GM12878 (cell line): ENCODE data around the gene EHD2. TPM values are rescaled to one million over a fixed set of nuclear protein-coding genes. Genes with fewer than 3 reads are reported as not detected.

Experiments
- ATAC-seq: fragments of 200-7000 bp; cut with Tn5 transposase; 3 replicates; pipeline ENCODE4 v1.9.1; 2020; ENCODE audit warnings: mild to moderate bottlenecking, moderate library complexity
- BruUV-seq: library from RNA; stranded (reverse); fragments of 400-500 nt; replicated peaks from 2 replicates; lab custom pipeline; 2021; lab: Mats Ljungman, UMichigan
- CTCF ChIA-PET: fragments of 300-600 bp; sonication (Branson Sonifier 250); formaldehyde crosslinking; extraction: SDS; loops from one replicate; lab custom pipeline; 2021; ENCODE audit warnings: inconsistent platforms; lab: Yijun Ruan, JAX
- POLR2A ChIA-PET: fragments of 350-600 bp; formaldehyde crosslinking; extraction: SDS; loops from one replicate; lab custom pipeline; 2021; ENCODE audit warnings: inconsistent platforms; lab: Charles Lee
- RAD21 ChIA-PET: fragments of 300-600 bp; sonication (Branson Sonifier 250); formaldehyde crosslinking; loops from one replicate; lab custom pipeline; 2023; ENCODE audit warnings: antibody characterized with exemption; ENCODE audit not compliant: unreplicated experiment; lab: Charles Lee
- SMC1A ChIA-PET: fragments of 300-600 bp; sonication (Branson Sonifier 250); formaldehyde crosslinking; loops from one replicate; lab custom pipeline; 2023; ENCODE audit not compliant: unreplicated experiment, uncharacterized antibody; lab: Charles Lee
- DNase-seq: peaks from one replicate; pipeline ENCODE4 v3.0.0-alpha.2; 2011; ENCODE audit warnings: low read depth, low spot score
- FAIRE-seq: peaks from 3 replicates; lab custom pipeline; 2011; peaks lifted over from hg19 to GRCh38; lab: Jason Lieb, UNC
- H2AFZ ChIP-seq: 2 replicates; pipeline ENCODE4 v1.6.0; 2011; ENCODE audit warnings: low read depth, low read length, control low read depth; ENCODE audit not compliant: control insufficient read depth
- H3K27ac ChIP-seq: 2 replicates; pipeline ENCODE4 v1.5.1; 2011; ENCODE audit warnings: control low read depth; ENCODE audit not compliant: control insufficient read depth, insufficient read depth
- H3K27me3 ChIP-seq, 2 experiments: replicated peaks in 1 of 2; 2 replicates each; pipeline versions ENCODE4 v1.6.0 to v1.6.1; 2011; ENCODE audit warnings: low read length in 1 of 2; ENCODE audit not compliant: control insufficient read depth in 2 of 2, insufficient read depth in 2 of 2
- H3K36me3 ChIP-seq, 2 experiments: 2 replicates each; pipeline ENCODE4 v1.5.1; 2011; ENCODE audit warnings: low read length in 1 of 2; ENCODE audit not compliant: control insufficient read depth in 2 of 2, insufficient read depth in 2 of 2
- H3K4me1 ChIP-seq: 2 replicates; pipeline ENCODE4 v1.6.1; 2011; ENCODE audit warnings: mild to moderate bottlenecking, low read length, moderate library complexity, mixed read lengths; ENCODE audit not compliant: control insufficient read depth, insufficient read depth
- H3K4me2 ChIP-seq: 2 replicates; pipeline ENCODE4 v1.6.0; 2011; ENCODE audit warnings: control low read depth; ENCODE audit not compliant: control insufficient read depth, insufficient read depth
- H3K4me3 ChIP-seq: fragments of 200-600 bp; sonication (generic); 2 replicates; pipeline ENCODE4 v1.5.1; 2016
- H3K79me2 ChIP-seq: 2 replicates; pipeline ENCODE4 v1.6.0; 2011; ENCODE audit warnings: low read length; ENCODE audit not compliant: control insufficient read depth, insufficient read depth
- H3K9ac ChIP-seq: 2 replicates; pipeline ENCODE4 v1.8.0; 2011; ENCODE audit warnings: low read length, control low read depth, mixed read lengths; ENCODE audit not compliant: control insufficient read depth, insufficient read depth
- H3K9me3 ChIP-seq: replicated peaks from 3 replicates; pipeline ENCODE4 v1.5.1; 2011; ENCODE audit warnings: mild to moderate bottlenecking, low read length; ENCODE audit not compliant: control insufficient read depth, insufficient read depth
- H4K20me1 ChIP-seq: 2 replicates; pipeline ENCODE4 v1.6.0; 2011; ENCODE audit not compliant: control insufficient read depth, insufficient read depth
- MEF2B ChIP-seq: fragments of 450-650 bp; IDR thresholded peaks from 2 replicates; pipeline ENCODE4 v1.6.1; 2018; ENCODE audit warnings: mild to moderate bottlenecking, moderate library complexity; ENCODE audit not compliant: partially characterized antibody, poor library complexity, severe bottlenecking
- POLR2A ChIP-seq: IDR thresholded peaks from 2 replicates; pipeline ENCODE4 v1.6.1; 2011; ENCODE audit warnings: low read depth, mild to moderate bottlenecking, low read length
- WGBS: methylation state at CpG from one replicate; pipeline ENCODE4 v1.1.6; 2016; ENCODE audit warnings: low lambda C conversion rate; ENCODE audit not compliant: insufficient replicate concordance, insufficient coverage; ENCODE audit errors: missing lambda C conversion rate; 5-methylcytosine and 5-hydroxymethylcytosine counted together
- in situ Hi-C: fragments of 300-500 bp; cut with MboI; formaldehyde crosslinking; loops from 9 replicates; pipeline ENCODE4 v1.14.3; 2018; ENCODE audit warnings: mixed read lengths
- intact Hi-C: fragments of 100-400 bp; cut with micrococcal nuclease; formaldehyde crosslinking; loops from one replicate; pipeline ENCODE4 v1.14.2; 2022; ENCODE audit not compliant: unreplicated experiment
- polyA plus RNA-seq, 11 experiments: library from polyadenylated mRNA; depleted of rRNA in 4 of 11; unstranded in 6 of 11; stranded (reverse) in 5 of 11; fragments of >200 nt; fragmentation: Nextera tagmentation in 4 of 11; fragmentation: Illumina TruSeq in 1 of 11; extraction: Ambion mirVana in 4 of 11; extraction: Trizol in 1 of 11; gene quantifications; 1 replicate in 1 of 11; 2 replicates in 10 of 11; pipeline versions ENCODE4 v1.2.1 to v1.2.3, GENCODE V29; 2011 to 2016; ENCODE audit warnings: inconsistent platforms in 2 of 11, missing spikeins in 2 of 11, low read depth in 1 of 11
- total RNA-seq, 4 experiments: library from RNA; depleted of rRNA in 3 of 4; stranded (reverse); fragments of >200 nt in 3 of 4; fragmentation: Illumina TruSeq in 1 of 4; extraction: Trizol in 1 of 4; gene quantifications; 2 replicates each; pipeline versions ENCODE4 v1.2.1 to v1.2.3, GENCODE V29; 2013 to 2021
- TF ChIP-seq, protein P1 (sequence below): fragments of 450-650 bp; IDR thresholded peaks from 2 replicates; pipeline ENCODE4 v1.6.1; 2017; ENCODE audit warnings: antibody characterized with exemption, mild to moderate bottlenecking, moderate library complexity

The EHD2 gene
- total and polyA plus RNA-seq, 10 of the 15 experiments (the other 5 are each of a cell fraction or from before 2014, with no cell fraction given): 0.12 to 0.24 (median 0.23) TPM; not detected in 7

DNA sequence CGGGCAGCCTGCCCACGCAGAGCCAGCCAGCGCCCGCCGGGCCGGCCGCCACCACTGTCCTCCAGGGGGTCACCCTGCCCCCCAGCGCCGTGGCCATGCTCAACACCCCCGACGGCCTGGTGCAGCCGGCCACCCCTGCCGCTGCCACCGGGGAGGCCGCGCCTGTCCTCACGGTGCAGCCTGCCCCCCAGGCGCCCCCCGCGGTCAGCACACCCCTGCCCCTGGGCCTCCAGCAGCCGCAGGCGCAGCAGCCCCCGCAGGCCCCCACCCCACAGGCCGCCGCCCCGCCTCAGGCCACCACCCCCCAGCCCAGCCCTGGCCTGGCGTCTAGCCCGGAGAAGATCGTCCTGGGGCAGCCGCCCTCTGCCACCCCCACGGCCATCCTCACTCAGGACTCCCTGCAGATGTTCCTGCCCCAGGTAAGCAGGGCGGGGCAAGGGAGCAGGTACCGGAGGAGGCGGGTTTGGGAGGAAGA, 32.3 kb upstream of the EHD2 start (continued):
- TF ChIP-seq, protein P1, sequence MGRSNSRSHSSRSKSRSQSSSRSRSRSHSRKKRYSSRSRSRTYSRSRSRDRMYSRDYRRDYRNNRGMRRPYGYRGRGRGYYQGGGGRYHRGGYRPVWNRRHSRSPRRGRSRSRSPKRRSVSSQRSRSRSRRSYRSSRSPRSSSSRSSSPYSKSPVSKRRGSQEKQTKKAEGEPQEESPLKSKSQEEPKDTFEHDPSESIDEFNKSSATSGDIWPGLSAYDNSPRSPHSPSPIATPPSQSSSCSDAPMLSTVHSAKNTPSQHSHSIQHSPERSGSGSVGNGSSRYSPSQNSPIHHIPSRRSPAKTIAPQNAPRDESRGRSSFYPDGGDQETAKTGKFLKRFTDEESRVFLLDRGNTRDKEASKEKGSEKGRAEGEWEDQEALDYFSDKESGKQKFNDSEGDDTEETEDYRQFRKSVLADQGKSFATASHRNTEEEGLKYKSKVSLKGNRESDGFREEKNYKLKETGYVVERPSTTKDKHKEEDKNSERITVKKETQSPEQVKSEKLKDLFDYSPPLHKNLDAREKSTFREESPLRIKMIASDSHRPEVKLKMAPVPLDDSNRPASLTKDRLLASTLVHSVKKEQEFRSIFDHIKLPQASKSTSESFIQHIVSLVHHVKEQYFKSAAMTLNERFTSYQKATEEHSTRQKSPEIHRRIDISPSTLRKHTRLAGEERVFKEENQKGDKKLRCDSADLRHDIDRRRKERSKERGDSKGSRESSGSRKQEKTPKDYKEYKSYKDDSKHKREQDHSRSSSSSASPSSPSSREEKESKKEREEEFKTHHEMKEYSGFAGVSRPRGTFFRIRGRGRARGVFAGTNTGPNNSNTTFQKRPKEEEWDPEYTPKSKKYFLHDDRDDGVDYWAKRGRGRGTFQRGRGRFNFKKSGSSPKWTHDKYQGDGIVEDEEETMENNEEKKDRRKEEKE: no peak
- TF ChIP-seq, all 136 proteins: peak for 0

GRCh38 chr19:47681388-47681787, 31.8 kb upstream of the EHD2 start:
- in situ Hi-C loops: no loop called here
- SMC1A ChIA-PET: no interaction called here

More at GRCh38 chr19:47681388-47681787, 31.8 kb upstream of the EHD2 start:
- H3K27ac ChIP-seq: no peak overlapping the region
- DNase-seq (no peak), FAIRE-seq (no peak), ATAC-seq (no peak)
- CTCF ChIA-PET: interaction anchor here (0.6 kb wide), 1 partner anchor 112 kb away, joined by 3 read pairs; no protein-coding TSS in a partner anchor
- H3K27me3 ChIP-seq: no peaks in the 10 kb centered on the region
- RAD21 ChIA-PET: no interaction called here
- H3K4me1 ChIP-seq: no peaks in the 10 kb centered on the region
- intact Hi-C loops: no loop called here
- 90% methylated on average over 5 of the region's 6 CpGs for WGBS
- no TSS peak for BruUV-seq
- H3K9ac ChIP-seq: no peak overlapping the region
- H3K4me3 ChIP-seq: no peak overlapping the region
- H3K4me2 ChIP-seq: no peak overlapping the region
- H2AFZ ChIP-seq: no peak overlapping the region
- TF ChIP-seq MEF2B (no peak), POLR2A (peak; percentile 24; the same call in 1 of the 2 replicates)
- TF ChIP-seq, all 136 proteins: peak for 1
- POLR2A ChIA-PET: no interaction called here
- H4K20me1 ChIP-seq: no peaks in the 10 kb centered on the region
- peaks cover 3 to 7% of the 10 kb centered on the region in 2 experiments; a peak in 3 of 4 replicates for H3K36me3 ChIP-seq
- no peaks in the 10 kb centered on the region for H3K79me2 ChIP-seq
- no peaks in the 10 kb centered on the region for H3K9me3 ChIP-seq
